PC-9 (cell line): ENCODE data around the gene IL17RA.

ENCODE experiments used
- CTCF ChIP-seq: fragments of 200-600 bp; sonication (generic); conservative IDR thresholded peaks from 2 replicates; pipeline ENCODE4 v1.6.1; 2017; ENCODE audit warnings: mixed run types, antibody characterized with exemption, mild to moderate bottlenecking, moderate library complexity
- EZH2 ChIP-seq: fragments of 200-600 bp; sonication (generic); IDR thresholded peaks from 2 replicates; pipeline ENCODE4 v1.8.0; 2017; ENCODE audit warnings: antibody characterized with exemption, low read depth

GRCh38 chr22:17109113-17109865 lies 24.5 kb downstream of the IL17RA start:
- TF ChIP-seq CTCF (no peak), EZH2 (no peak)
